ENCODE results near the gene NDUFS3.

DNA sequence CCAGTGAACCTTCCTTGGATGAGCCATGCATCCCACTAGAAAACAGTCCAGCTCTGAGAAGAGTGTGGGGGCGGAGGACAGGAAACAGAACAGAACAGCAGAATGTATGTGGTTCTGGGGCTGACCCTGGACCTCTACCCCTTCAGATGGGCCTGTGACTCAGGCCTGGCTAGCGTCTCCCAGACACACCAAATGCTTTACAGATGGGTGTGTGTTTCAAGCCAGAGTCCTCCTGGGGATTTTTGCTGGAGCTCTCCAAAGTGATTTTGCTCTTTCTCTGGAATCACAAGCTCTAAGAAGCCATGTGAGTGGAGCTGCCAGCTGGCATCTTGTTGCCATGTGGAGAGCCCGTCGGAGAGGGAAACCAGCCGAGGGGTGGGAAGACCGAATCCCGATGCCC lies 28.5 kb downstream of the NDUFS3 start:
- TF ChIP-seq, protein P1, sequence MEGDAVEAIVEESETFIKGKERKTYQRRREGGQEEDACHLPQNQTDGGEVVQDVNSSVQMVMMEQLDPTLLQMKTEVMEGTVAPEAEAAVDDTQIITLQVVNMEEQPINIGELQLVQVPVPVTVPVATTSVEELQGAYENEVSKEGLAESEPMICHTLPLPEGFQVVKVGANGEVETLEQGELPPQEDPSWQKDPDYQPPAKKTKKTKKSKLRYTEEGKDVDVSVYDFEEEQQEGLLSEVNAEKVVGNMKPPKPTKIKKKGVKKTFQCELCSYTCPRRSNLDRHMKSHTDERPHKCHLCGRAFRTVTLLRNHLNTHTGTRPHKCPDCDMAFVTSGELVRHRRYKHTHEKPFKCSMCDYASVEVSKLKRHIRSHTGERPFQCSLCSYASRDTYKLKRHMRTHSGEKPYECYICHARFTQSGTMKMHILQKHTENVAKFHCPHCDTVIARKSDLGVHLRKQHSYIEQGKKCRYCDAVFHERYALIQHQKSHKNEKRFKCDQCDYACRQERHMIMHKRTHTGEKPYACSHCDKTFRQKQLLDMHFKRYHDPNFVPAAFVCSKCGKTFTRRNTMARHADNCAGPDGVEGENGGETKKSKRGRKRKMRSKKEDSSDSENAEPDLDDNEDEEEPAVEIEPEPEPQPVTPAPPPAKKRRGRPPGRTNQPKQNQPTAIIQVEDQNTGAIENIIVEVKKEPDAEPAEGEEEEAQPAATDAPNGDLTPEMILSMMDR (IDR thresholded peaks at IDR 0.05): no peak
- no peak for TF ChIP-seq ZFX (IDR thresholded peaks at IDR 0.05; ENCODE audit: borderline replicate concordance)
